ENCODE data around the gene OR2T6. TPM values are rescaled to one million over a fixed set of nuclear protein-coding genes. Genes with fewer than 3 reads are reported as not detected.

OR2T6 gene
- polyA plus RNA-seq, 2 of the 4 experiments (the other 2 are of a cell fraction) = not detected

- TF ChIP-seq ZSCAN20 (CRISPR knock-in tag; IDR thresholded peaks at IDR 0.05) (no peak), SREBF2 (IDR thresholded peaks at IDR 0.05) (no peak), PHF8 (IDR thresholded peaks at IDR 0.05; ENCODE audit: borderline replicate concordance, low read depth) (no peak), HES2 (IDR thresholded peaks at IDR 0.05) (no peak), ZC3H11A (IDR thresholded peaks at IDR 0.05) (no peak), NPAS2 (CRISPR knock-in tag; IDR thresholded peaks at IDR 0.05; ENCODE audit: borderline replicate concordance) (no peak), ATOH8 (CRISPR knock-in tag; IDR thresholded peaks at IDR 0.05; ENCODE audit: low read depth) (no peak), RAD21 (conservative IDR thresholded peaks at IDR 0.05 in 1 of 2, IDR thresholded peaks at IDR 0.05 in 1 of 2) (no peak), KDM5A (IDR thresholded peaks at IDR 0.05) (no peak), CTCF (IDR thresholded peaks at IDR 0.05) (no peak), NFE2L2 (conservative IDR thresholded peaks at IDR 0.05; ENCODE audit: low read length) (no peak), RFX5 (IDR thresholded peaks at IDR 0.05) (no peak), E2F6 (IDR thresholded peaks at IDR 0.05; ENCODE audit: borderline replicate concordance, low read depth) (no peak), HDAC2 (IDR thresholded peaks at IDR 0.05) (no peak)
- POLR2A ChIA-PET = no interaction called here
- no peak overlapping the region for H3K4me3 ChIP-seq
- FAIRE-seq = no peak
- H3K27ac ChIP-seq = no peak overlapping the region
- ATAC-seq = no peak
- CTCF ChIA-PET = no interaction called here
- H3K4me1 ChIP-seq = no peaks in the 10 kb centered on the region
- WGBS (ENCODE audit: missing lambda C conversion rate) = 0% methylated on average over 4 of the region's 4 CpGs
- peaks cover 3% of the 10 kb centered on the region; the same call in 1 of the 3 replicates for H3K9me3 ChIP-seq
- DNase-seq (ENCODE audit: low read depth in 1 of 2, low spot score in 1 of 2) = no peak
- H3K4me2 ChIP-seq = no peak overlapping the region
Measured at GRCh38 chr1:248373761-248374160, 1.8 kb upstream of the OR2T6 start.

- Histone ChIP-seq H3K9me3 (peaks cover 2% of the 10 kb centered on the region; the same call in 1 of the 3 replicates), H3K4me1 (no peaks in the 10 kb centered on the region), H3K4me2 (no peak overlapping the region), H3K4me3 (no peak overlapping the region), H3K27ac (no peak overlapping the region)
- CTCF ChIA-PET = no interaction called here
- POLR2A ChIA-PET = no interaction called here
- DNase-seq (ENCODE audit: low read depth in 1 of 2, low spot score in 1 of 2) (no peak), FAIRE-seq (no peak), ATAC-seq (no peak)
- TF ChIP-seq ZSCAN20 (CRISPR knock-in tag; IDR thresholded peaks at IDR 0.05) = no peak
- no peak for TF ChIP-seq RFX5 (IDR thresholded peaks at IDR 0.05)
- TF ChIP-seq BHLHE40 (IDR thresholded peaks at IDR 0.05; ENCODE audit: low read depth, low read length) = no peak
- TF ChIP-seq PBX3 (IDR thresholded peaks at IDR 0.05) = no peak
- TF ChIP-seq PHF8 (IDR thresholded peaks at IDR 0.05; ENCODE audit: borderline replicate concordance, low read depth) = no peak
- TF ChIP-seq RAD21 (conservative IDR thresholded peaks at IDR 0.05 in 1 of 2, IDR thresholded peaks at IDR 0.05 in 1 of 2) = no peak
- no peak for TF ChIP-seq TFCP2L1 (CRISPR knock-in tag; IDR thresholded peaks at IDR 0.05)
- TF ChIP-seq EP300 (IDR thresholded peaks at IDR 0.05) = no peak
- WGBS (ENCODE audit: missing lambda C conversion rate) = under 1% methylated on average over 3 of the region's 3 CpGs
Measured at GRCh38 chr1:248376916-248377315, 1.4 kb downstream of the OR2T6 start.

- ATAC-seq (no peak), FAIRE-seq (no peak), DNase-seq (ENCODE audit: low read depth in 1 of 2, low spot score in 1 of 2) (no peak)
- WGBS (ENCODE audit: missing lambda C conversion rate) = 0% methylated on average over 3 of the region's 3 CpGs
- H3K9me3 ChIP-seq = no peaks in the 10 kb centered on the region
- no peak overlapping the region for H3K27ac ChIP-seq
- no peaks in the 10 kb centered on the region for H3K4me1 ChIP-seq
- ChIA-PET CTCF (no interaction called here), POLR2A (no interaction called here)
- H3K4me2 ChIP-seq = no peak overlapping the region
- no peak overlapping the region for H3K4me3 ChIP-seq
- TF ChIP-seq ZNF302 (CRISPR knock-in tag; IDR thresholded peaks at IDR 0.05) (no peak), HDAC2 (IDR thresholded peaks at IDR 0.05) (no peak), FOSL2 (IDR thresholded peaks at IDR 0.05) (no peak), FOSL2 (CRISPR knock-in tag; IDR thresholded peaks at IDR 0.05) (no peak), GATA3 (IDR thresholded peaks at IDR 0.05; ENCODE audit: borderline replicate concordance) (no peak), ZSCAN20 (CRISPR knock-in tag; IDR thresholded peaks at IDR 0.05) (no peak), BCL3 (IDR thresholded peaks at IDR 0.05) (no peak), HMGXB4 (CRISPR knock-in tag; IDR thresholded peaks at IDR 0.05; ENCODE audit: borderline replicate concordance) (no peak), EHMT2 (IDR thresholded peaks at IDR 0.05; ENCODE audit: low read depth) (no peak), HOXB5 (CRISPR knock-in tag; IDR thresholded peaks at IDR 0.05) (no peak), SMC3 (IDR thresholded peaks at IDR 0.05) (no peak), RNF2 (IDR thresholded peaks at IDR 0.05; ENCODE audit: borderline replicate concordance, low read depth) (no peak)
Measured at GRCh38 chr1:248380854-248381253, 5.3 kb downstream of the OR2T6 start.
